H9 (cell line): ENCODE data around the gene TBC1D9. TPM values are rescaled to one million over a fixed set of nuclear protein-coding genes. Genes with fewer than 3 reads are reported as not detected.

Experiments
- DNase-seq: peaks from one replicate; pipeline ENCODE4 v3.0.0-alpha.2; 2017
- H2AFZ ChIP-seq: one replicate; pipeline ENCODE4 v1.6.1; 2013; ENCODE audit warnings: mild to moderate bottlenecking, low read length, control low read depth, moderate library complexity
- H2AK5ac ChIP-seq: 2 replicates; pipeline ENCODE4 v1.6.1; 2013; ENCODE audit warnings: low read length, control low read depth, mixed read lengths; ENCODE audit not compliant: insufficient read length
- H2BK120ac ChIP-seq: one replicate; pipeline ENCODE4 v1.6.1; 2013; ENCODE audit warnings: low read depth, mild to moderate bottlenecking, low read length, control low read depth, inconsistent platforms; ENCODE audit not compliant: poor library complexity, severe bottlenecking
- H2BK12ac ChIP-seq: 2 replicates; pipeline ENCODE4 v1.6.1; 2013; ENCODE audit warnings: low read length, control low read depth, mixed read lengths, low read depth; ENCODE audit not compliant: insufficient read length
- H2BK15ac ChIP-seq: 2 replicates; pipeline ENCODE4 v1.6.1; 2013; ENCODE audit warnings: low read depth, low read length, control low read depth
- H2BK20ac ChIP-seq: one replicate; pipeline ENCODE4 v1.6.1; 2013; ENCODE audit warnings: low read depth, mild to moderate bottlenecking, low read length, control low read depth, inconsistent platforms; ENCODE audit not compliant: poor library complexity, severe bottlenecking
- H2BK5ac ChIP-seq: 2 replicates; pipeline ENCODE4 v1.6.1; 2013; ENCODE audit warnings: low read length, control low read depth, mixed read lengths; ENCODE audit not compliant: insufficient read length
- H3K14ac ChIP-seq: 2 replicates; pipeline ENCODE4 v1.6.1; 2013; ENCODE audit warnings: low read length, control low read depth; ENCODE audit not compliant: insufficient read depth
- H3K18ac ChIP-seq: 2 replicates; pipeline ENCODE4 v1.6.1; 2013; ENCODE audit warnings: low read depth, mild to moderate bottlenecking, mixed read lengths, low read length, control low read depth; ENCODE audit not compliant: insufficient read length
- H3K23ac ChIP-seq: 2 replicates; pipeline ENCODE4 v1.6.1; 2013; ENCODE audit warnings: low read length, control low read depth, mixed read lengths, low read depth; ENCODE audit not compliant: insufficient read length
- H3K23me2 ChIP-seq: 2 replicates; pipeline ENCODE4 v1.6.1; 2013; ENCODE audit warnings: low read depth, mild to moderate bottlenecking, mixed read lengths, low read length, control low read depth; ENCODE audit not compliant: insufficient read length, poor library complexity, severe bottlenecking
- H3K27ac ChIP-seq: 2 replicates; pipeline ENCODE4 v1.5.1; 2013; ENCODE audit warnings: low read length, control low read depth, mixed read lengths, low read depth; ENCODE audit not compliant: insufficient read length
- H3K27me3 ChIP-seq: 2 replicates; pipeline ENCODE4 v1.6.1; 2013; ENCODE audit warnings: low read length, control low read depth, inconsistent platforms; ENCODE audit not compliant: insufficient read depth
- H3K4ac ChIP-seq: 2 replicates; pipeline ENCODE4 v1.6.1; 2013; ENCODE audit warnings: low read depth, mild to moderate bottlenecking, control low read depth, inconsistent platforms, low read length, moderate library complexity
- H3K4me1 ChIP-seq: 2 replicates; pipeline ENCODE4 v1.6.1; 2013; ENCODE audit warnings: low read length, control low read depth, inconsistent platforms; ENCODE audit not compliant: insufficient read depth
- H3K4me2 ChIP-seq: 2 replicates; pipeline ENCODE4 v1.6.1; 2013; ENCODE audit warnings: low read length, control low read depth, mixed read lengths; ENCODE audit not compliant: insufficient read length, insufficient read depth
- H3K56ac ChIP-seq: 2 replicates; pipeline ENCODE4 v1.6.1; 2013; ENCODE audit warnings: low read depth, mild to moderate bottlenecking, mixed read lengths, low read length, control low read depth; ENCODE audit not compliant: insufficient read length
- H3K79me1 ChIP-seq: 2 replicates; pipeline ENCODE4 v1.6.1; 2013; ENCODE audit warnings: low read depth, mild to moderate bottlenecking, moderate library complexity, low read length, control low read depth, inconsistent platforms; ENCODE audit not compliant: insufficient read depth, poor library complexity, severe bottlenecking
- H3K79me2 ChIP-seq: 2 replicates; pipeline ENCODE4 v1.6.1; 2013; ENCODE audit warnings: low read length, control low read depth, inconsistent platforms; ENCODE audit not compliant: insufficient read depth
- H3K9ac ChIP-seq: 2 replicates; pipeline ENCODE4 v1.6.1; 2013; ENCODE audit warnings: low read length, control low read depth, mixed read lengths; ENCODE audit not compliant: insufficient read length; ENCODE audit errors: extremely low read depth
- H3K9me3 ChIP-seq: one replicate; pipeline ENCODE4 v1.6.1; 2013; ENCODE audit warnings: low read depth, low read length, inconsistent platforms; ENCODE audit not compliant: control insufficient read depth
- H3T11ph ChIP-seq: one replicate; pipeline ENCODE4 v1.6.1; 2013; ENCODE audit warnings: mild to moderate bottlenecking, low read length, control low read depth, inconsistent platforms
- H4K20me1 ChIP-seq: one replicate; pipeline ENCODE4 v1.6.1; 2013; ENCODE audit not compliant: control insufficient read depth, insufficient read length, insufficient read depth
- H4K5ac ChIP-seq: 2 replicates; pipeline ENCODE4 v1.6.1; 2013; ENCODE audit warnings: low read depth, mild to moderate bottlenecking, mixed read lengths, low read length, control low read depth; ENCODE audit not compliant: insufficient read length
- H4K8ac ChIP-seq: replicated peaks from 2 replicates; pipeline ENCODE4 v1.6.1; 2013; ENCODE audit warnings: low read length, control low read depth, mixed read lengths, low read depth; ENCODE audit not compliant: insufficient read length
- H4K91ac ChIP-seq: 2 replicates; pipeline ENCODE4 v1.6.1; 2013; ENCODE audit warnings: low read depth, mild to moderate bottlenecking, moderate library complexity, mixed read lengths, low read length, control low read depth; ENCODE audit not compliant: insufficient read length
- H3K27ac Mint-ChIP-seq, 3 experiments: 2 replicates in 2 of 3; 3 replicates in 1 of 3; pipeline ENCODE4 v1.8.0; 2020 to 2021; ENCODE audit warnings: mixed read lengths in 3 of 3, mild to moderate bottlenecking in 1 of 3, moderate library complexity in 1 of 3
- H3K27me3 Mint-ChIP-seq: 2 replicates; pipeline ENCODE4 v1.8.0; 2021; ENCODE audit warnings: low read depth, mild to moderate bottlenecking, moderate library complexity, mixed read lengths
- H3K36me3 Mint-ChIP-seq, 3 experiments: 2 replicates in 2 of 3; 3 replicates in 1 of 3; pipeline ENCODE4 v1.8.0; 2020 to 2021; ENCODE audit warnings: low read depth in 3 of 3, mixed read lengths in 3 of 3; ENCODE audit not compliant: insufficient read depth in 1 of 3
- H3K4me1 Mint-ChIP-seq, 2 experiments: 2 replicates each; pipeline ENCODE4 v1.8.0; 2020; ENCODE audit warnings: mixed read lengths in 2 of 2
- H3K4me3 Mint-ChIP-seq, 2 experiments: 2 replicates in 1 of 2; 3 replicates in 1 of 2; pipeline ENCODE4 v1.8.0; 2020 to 2021; ENCODE audit warnings: mild to moderate bottlenecking in 2 of 2, mixed read lengths in 2 of 2, moderate library complexity in 1 of 2
- H3K9me3 Mint-ChIP-seq, 2 experiments: 2 replicates in 1 of 2; 3 replicates in 1 of 2; pipeline ENCODE4 v1.8.0; 2020; ENCODE audit warnings: mild to moderate bottlenecking in 2 of 2, mixed read lengths in 2 of 2, moderate library complexity in 1 of 2
- whole genome bisulfite sequencing: extraction: QIAGEN DNeasy Blood & Tissue Kit; methylation state at CpG from one replicate; pipeline ENCODE4 v1.1.7; 2013; ENCODE audit warnings: missing lambda C conversion rate, low lambda C conversion rate, mixed read lengths; ENCODE audit not compliant: insufficient read length; ENCODE audit errors: extremely low coverage; 5-methylcytosine and 5-hydroxymethylcytosine counted together
- total RNA-seq: library from RNA; stranded (reverse); gene quantifications from 2 replicates; pipeline ENCODE4 v1.2.1, GENCODE V29; 2021
- TF ChIP-seq, protein P1 (sequence below): fragments of 200-600 bp; sonication (generic); conservative IDR thresholded peaks from 3 replicates; pipeline ENCODE4 v1.8.0; 2021; ENCODE audit warnings: antibody characterized with exemption, mild to moderate bottlenecking

TBC1D9 gene
- total RNA-seq, 1 experiment from 2014 or later, result 0.63 TPM

DNA sequence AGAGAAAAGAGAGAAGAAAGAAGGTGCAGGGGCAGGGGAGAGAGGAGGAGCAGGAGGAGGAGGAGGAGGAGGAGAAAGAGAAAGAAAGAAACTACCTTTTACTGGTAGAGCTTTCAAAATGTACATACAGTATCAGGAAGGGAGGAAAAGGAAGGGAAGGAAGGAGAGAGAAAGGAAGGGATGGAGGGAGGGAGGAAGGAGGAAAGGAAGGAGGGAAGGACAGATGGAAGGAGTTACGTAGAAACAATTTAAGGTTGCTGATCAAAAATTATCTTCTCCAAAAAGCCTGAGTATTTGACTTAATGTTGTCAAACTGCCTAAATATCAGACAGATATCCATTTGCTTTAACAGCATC is 13.4 kb downstream of the TBC1D9 start:
- Histone ChIP-seq H3K4me1 (peaks cover 5% of the 10 kb centered on the region; the same call in 1 of the 2 replicates), H3K27ac (no peak overlapping the region), H4K5ac (no peak overlapping the region), H3K79me2 (no peaks in the 10 kb centered on the region), H3K27me3 (no peaks in the 10 kb centered on the region), H2AFZ (no peak overlapping the region), H2BK120ac (no peak overlapping the region), H3K9me3 (no peaks in the 10 kb centered on the region), H2BK5ac (no peak overlapping the region), H4K8ac (no peak overlapping the region), H4K91ac (no peak overlapping the region), H3K18ac (no peak overlapping the region), H3T11ph (no peak overlapping the region), H2BK12ac (no peak overlapping the region), H3K79me1 (no peaks in the 10 kb centered on the region), H3K14ac (no peak overlapping the region), H3K9ac (no peak overlapping the region), H2BK20ac (no peak overlapping the region), H3K4me2 (no peak overlapping the region), H3K23ac (no peak overlapping the region), H3K23me2 (no peaks in the 10 kb centered on the region), H3K4ac (no peak overlapping the region), H4K20me1 (no peaks in the 10 kb centered on the region), H2BK15ac (no peak overlapping the region), H3K56ac (no peak overlapping the region), H2AK5ac (no peak overlapping the region)
- no peak for DNase-seq
- H3K27ac Mint-ChIP-seq, result no peak overlapping the region; a peak in 1 of 7 replicates
- no CpG with 5 or more reads among the region's 1 CpG for WGBS
- H3K27me3 Mint-ChIP-seq, result peaks cover under 1% of the 10 kb centered on the region; the same call in 1 of the 2 replicates
- peaks cover 0 to 3% of the 10 kb centered on the region in 2 experiments; a peak in 1 of 5 replicates for H3K9me3 Mint-ChIP-seq
- TF ChIP-seq, protein P1, sequence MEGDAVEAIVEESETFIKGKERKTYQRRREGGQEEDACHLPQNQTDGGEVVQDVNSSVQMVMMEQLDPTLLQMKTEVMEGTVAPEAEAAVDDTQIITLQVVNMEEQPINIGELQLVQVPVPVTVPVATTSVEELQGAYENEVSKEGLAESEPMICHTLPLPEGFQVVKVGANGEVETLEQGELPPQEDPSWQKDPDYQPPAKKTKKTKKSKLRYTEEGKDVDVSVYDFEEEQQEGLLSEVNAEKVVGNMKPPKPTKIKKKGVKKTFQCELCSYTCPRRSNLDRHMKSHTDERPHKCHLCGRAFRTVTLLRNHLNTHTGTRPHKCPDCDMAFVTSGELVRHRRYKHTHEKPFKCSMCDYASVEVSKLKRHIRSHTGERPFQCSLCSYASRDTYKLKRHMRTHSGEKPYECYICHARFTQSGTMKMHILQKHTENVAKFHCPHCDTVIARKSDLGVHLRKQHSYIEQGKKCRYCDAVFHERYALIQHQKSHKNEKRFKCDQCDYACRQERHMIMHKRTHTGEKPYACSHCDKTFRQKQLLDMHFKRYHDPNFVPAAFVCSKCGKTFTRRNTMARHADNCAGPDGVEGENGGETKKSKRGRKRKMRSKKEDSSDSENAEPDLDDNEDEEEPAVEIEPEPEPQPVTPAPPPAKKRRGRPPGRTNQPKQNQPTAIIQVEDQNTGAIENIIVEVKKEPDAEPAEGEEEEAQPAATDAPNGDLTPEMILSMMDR, result no peak
- no peak overlapping the region for H3K4me3 Mint-ChIP-seq
- H3K4me1 Mint-ChIP-seq, result peaks cover 53 to 62% of the 10 kb centered on the region in 2 experiments
- peaks cover 0 to 2% (median 0%) of the 10 kb centered on the region in 3 experiments; a peak in 2 of 7 replicates for H3K36me3 Mint-ChIP-seq
